Vagina (tissue), 2 donors: ENCODE results near the gene SLC38A2.

Experiments
- POLR2A ChIP-seq, 2 donors: fragments of 450-650 bp; IDR thresholded peaks; one replicate each; pipeline ENCODE4 v1.6.1; 2017; ENCODE audit warnings: antibody characterized with exemption in 2 of 2, mild to moderate bottlenecking in 2 of 2, moderate library complexity in 2 of 2
- POLR2AphosphoS5 ChIP-seq, 2 donors: sonication (generic); formaldehyde crosslinking; IDR thresholded peaks; one replicate each; pipeline ENCODE4 v1.9.0; 2017; ENCODE audit warnings: antibody characterized with exemption in 2 of 2, mild to moderate bottlenecking in 2 of 2, low read depth in 1 of 2; ENCODE audit not compliant: insufficient read depth in 1 of 2
- TF ChIP-seq, protein P1 (sequence below), 3 experiments: fragments of 450-650 bp in 2 of 3; fragments of 200-600 bp in 1 of 3; sonication (generic) in 1 of 3; IDR thresholded peaks; one replicate each; pipeline ENCODE4 v1.5.1; 2017 to 2019; ENCODE audit warnings: antibody characterized with exemption in 3 of 3, mild to moderate bottlenecking in 2 of 3, moderate library complexity in 2 of 3

- TF ChIP-seq POLR2AphosphoS5 (IDR thresholded peaks at IDR 0.05; ENCODE audit: insufficient read depth in 1 of 2, low read depth in 1 of 2) (no peak), POLR2A (IDR thresholded peaks at IDR 0.05) (no peak)
- TF ChIP-seq, protein P1, sequence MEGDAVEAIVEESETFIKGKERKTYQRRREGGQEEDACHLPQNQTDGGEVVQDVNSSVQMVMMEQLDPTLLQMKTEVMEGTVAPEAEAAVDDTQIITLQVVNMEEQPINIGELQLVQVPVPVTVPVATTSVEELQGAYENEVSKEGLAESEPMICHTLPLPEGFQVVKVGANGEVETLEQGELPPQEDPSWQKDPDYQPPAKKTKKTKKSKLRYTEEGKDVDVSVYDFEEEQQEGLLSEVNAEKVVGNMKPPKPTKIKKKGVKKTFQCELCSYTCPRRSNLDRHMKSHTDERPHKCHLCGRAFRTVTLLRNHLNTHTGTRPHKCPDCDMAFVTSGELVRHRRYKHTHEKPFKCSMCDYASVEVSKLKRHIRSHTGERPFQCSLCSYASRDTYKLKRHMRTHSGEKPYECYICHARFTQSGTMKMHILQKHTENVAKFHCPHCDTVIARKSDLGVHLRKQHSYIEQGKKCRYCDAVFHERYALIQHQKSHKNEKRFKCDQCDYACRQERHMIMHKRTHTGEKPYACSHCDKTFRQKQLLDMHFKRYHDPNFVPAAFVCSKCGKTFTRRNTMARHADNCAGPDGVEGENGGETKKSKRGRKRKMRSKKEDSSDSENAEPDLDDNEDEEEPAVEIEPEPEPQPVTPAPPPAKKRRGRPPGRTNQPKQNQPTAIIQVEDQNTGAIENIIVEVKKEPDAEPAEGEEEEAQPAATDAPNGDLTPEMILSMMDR (IDR thresholded peaks at IDR 0.05) = no peak
Observed at GRCh38 chr12:46357438-46358324, 14.9 kb downstream of the SLC38A2 start.
